ENCODE results near the gene TSPAN6.

TSPAN6 gene

DNA sequence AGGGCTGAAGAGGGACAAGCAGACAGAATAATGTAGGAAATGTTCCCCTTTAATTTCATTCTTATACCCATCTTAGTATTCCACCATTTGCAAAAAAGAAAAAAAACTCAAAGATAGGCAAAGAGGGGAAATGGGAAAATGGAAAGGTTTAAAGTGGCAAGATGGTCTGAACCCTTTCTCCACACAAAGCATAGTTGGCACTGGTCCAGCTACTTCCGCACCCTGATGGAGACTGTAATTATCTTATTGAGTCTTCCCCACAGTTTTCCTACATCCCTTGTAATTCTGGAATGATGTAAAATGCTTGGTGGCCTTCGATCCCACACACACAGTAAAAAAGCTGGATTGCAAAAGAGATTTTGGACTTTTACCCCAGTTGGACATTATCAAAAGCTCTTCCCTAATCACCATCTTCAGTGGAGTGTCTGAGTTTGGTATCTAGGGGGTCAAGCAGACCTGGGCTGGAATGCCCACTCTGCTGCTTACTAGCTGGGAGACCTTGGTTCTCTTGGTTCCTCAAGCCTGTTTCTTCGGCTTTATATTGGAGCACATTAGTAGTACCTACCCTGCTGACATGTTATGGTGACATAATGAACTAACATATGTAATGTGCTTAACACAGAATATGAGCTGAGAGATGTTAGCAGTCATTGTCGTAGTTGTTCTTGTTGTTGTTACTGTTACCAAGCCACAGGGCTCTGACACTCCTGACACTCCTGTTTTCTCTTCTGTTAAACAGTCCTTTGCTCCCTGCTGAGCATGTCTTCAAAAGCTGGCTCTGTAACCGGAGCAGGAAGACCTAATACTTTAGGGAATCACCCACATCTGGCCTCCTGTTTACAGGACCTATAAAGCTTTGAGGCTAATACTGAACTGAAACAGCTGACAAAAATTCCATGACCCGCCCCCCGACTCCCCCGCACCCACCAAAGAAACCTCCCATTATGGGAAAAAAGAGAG is 12.1 kb upstream of the TSPAN6 start:
- DNase-seq (ENCODE audit: low read depth in 1 of 2, low spot score in 1 of 2): no peak

DNA sequence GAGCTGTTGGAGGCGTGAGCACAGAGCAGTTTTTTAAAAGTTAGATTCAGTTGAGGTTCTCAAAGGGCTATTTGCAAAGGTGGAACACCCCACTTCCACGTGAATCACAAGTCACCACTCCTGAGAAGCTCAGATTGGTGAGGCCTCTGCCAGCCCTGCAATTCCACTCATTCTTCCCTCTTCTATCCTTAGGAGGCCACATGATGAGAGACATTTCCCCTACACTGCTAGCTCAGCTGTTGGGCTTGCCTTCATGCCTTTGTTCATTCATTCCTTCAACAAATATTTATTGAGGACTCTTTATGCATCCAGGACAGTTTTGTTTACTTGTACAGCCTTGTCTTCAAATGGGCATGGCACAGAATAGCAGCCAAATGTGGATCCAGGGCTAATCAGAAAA is 11.1 kb upstream of the TSPAN6 start:
- DNase-seq (ENCODE audit: low read depth in 1 of 2, low spot score in 1 of 2): no peak

DNA sequence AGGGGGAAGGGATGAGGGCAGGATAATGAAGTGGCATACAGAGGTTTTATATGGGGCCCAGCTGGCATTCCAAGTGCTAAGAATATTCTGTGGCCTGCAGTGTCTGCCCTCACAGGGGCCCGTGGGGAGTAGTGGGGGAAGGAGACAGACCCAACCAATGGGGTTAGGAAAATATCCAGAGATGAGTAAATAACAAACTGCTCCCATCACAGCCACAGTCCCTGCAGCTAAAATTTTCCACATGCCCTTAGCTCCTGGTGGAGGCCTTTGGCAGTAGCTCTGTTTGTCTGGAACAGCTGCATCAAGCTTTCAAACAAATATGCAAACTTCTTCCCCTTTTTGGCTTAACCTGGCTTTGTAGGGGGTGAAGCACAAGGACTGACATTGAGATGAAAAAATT is 10.5 kb upstream of the TSPAN6 start:
- no peak for DNase-seq (ENCODE audit: low read depth in 1 of 2, low spot score in 1 of 2)

DNA sequence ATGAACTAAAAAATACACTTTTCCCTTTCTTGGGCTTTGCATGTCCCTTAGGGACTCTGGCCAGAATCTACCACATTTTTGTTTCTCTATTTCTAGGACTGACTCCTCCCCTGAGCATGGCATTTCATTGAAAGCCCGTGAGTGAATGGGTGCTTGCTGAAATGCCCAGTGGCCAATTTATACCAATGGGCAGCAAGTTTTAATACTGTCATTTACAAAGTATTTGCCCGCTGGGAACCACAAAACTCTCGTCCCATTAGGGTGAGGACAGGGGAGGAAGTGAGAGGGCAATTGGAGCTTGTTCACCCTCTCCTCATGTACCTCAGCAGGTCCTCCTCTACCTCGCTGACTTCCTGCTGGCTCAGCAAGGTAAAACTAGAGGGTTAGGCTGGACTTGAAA is 8.5 kb upstream of the TSPAN6 start:
- DNase-seq (ENCODE audit: low read depth in 1 of 2, low spot score in 1 of 2): no peak

DNA sequence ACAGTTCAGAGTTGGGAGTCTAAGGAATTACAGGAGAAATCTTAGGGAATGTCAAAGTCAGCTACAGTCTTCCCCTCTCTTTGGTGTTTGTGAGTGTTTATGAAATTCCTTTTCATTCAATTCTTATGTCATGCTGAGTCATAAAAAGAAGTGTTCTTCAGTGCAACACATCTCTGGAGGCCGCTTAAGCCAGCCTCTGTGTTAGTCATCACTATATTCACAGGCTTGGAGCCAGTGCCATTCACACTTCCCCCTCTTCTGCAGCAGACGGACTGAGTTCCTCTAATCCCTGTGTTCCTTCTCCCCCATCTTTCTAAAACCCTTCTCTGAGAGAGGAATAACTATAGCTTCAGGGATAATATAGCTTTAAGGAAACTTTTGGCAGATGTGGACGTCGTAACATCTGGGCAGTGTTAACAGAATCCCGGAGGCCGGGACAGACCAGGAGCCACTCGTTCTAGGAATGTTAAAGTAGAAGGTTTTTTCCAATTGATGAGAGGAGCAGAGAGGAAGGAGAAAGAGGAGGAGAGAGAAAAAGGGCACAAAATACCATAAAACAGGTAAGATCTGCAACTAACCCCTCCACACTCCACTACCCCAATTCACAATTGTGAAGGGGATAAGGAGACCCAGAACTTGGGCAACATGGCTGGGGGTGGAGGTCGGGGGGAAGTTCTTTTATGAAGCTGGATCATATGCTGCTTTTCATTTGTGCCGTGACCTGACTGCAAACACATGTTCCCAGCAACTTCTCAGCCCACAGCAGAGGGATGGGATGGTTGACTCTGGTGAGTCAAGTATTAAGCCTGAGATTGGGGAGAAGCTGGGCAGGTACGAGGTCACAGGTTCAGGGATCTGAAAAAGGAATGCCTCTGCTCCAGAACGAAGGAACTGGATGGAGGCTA is 7.6 kb upstream of the TSPAN6 start, which contains the start of gene SRPX2:
Gene SRPX2 (plus strand): TSS at position 244 of the 905 bp plus-strand sequence. CDS start 2,124 bp downstream, outside the sequence.
- no peak for DNase-seq (ENCODE audit: low read depth in 1 of 2, low spot score in 1 of 2)

DNA sequence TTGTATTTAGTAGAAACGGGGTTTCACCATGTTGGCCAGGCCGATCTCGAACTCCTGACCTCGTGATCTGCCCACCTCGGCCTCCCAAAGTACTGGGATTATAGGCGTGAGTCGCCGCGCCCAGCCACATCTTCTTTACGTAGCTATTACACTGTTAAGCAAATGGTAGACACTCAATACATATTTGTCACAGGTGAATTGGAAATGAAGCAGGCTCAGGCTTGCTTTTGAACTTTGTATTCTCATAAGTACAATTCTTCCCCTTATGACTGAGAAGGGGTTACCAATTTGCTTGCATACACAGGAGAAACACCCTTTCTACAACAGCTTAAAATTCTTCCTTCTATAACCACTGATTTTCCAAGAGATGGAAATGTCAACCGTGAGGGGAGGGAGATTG is 6.6 kb upstream of the TSPAN6 start:
- DNase-seq (ENCODE audit: low read depth in 1 of 2, low spot score in 1 of 2): no peak

DNA sequence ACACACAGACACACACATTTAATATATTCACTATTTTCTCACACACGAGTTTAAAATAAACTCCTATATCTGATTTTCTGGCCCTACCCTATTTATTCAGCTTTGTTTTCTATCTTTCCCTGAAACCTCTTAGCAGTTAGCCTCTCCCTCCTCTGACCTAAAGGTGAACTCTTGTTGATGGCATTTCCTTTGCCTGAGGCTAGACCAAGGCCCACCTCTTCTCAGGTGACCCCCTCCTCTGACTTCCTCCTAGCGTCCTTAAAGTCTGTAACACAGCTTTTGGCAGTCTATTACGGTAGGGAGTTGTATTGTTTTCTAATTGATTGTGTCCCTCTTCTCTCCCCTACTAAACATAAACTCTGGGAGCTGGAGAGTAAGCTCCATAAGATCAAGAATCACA is 5.7 kb upstream of the TSPAN6 start:
- no peak for DNase-seq (ENCODE audit: low read depth in 1 of 2, low spot score in 1 of 2)

DNA sequence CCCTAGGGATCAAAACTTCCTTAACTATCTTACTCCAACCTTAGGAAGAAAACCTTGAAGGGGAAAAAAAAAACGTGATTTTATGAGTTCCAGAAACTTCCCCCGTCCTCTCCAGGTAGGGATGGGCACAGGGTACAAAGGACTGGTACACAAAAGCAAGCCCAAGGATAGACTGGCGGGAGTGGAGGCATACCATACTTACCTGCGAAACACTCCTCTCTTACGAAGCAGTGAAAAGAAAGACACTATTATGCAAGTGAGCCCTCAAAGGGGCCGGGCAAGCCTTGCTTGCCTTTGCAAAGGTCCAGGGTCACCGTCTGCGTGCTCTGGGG is 651 bp downstream of the TSPAN6 start:
- DNase-seq (ENCODE audit: low read depth in 1 of 2, low spot score in 1 of 2): no peak

DNA sequence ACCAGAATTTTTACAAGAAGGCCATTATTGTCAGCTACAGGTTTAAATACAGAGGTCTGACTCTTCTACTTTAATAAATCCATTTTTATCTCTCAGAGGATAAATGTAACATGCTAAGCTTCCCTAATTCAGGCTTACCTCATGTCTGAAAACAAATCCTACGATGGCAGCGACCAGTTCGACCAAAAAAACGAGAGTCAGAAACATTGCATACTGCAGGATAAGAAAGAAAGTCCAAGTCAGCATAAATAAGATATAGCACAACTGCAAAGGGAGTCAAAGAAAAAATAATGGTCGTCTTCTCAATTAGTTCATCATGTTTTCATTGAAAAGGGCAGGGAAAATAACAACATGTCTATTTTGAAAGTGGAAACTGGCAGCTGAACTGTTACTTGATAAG is 1.6 kb downstream of the TSPAN6 start:
- DNase-seq (ENCODE audit: low read depth in 1 of 2, low spot score in 1 of 2): no peak

DNA sequence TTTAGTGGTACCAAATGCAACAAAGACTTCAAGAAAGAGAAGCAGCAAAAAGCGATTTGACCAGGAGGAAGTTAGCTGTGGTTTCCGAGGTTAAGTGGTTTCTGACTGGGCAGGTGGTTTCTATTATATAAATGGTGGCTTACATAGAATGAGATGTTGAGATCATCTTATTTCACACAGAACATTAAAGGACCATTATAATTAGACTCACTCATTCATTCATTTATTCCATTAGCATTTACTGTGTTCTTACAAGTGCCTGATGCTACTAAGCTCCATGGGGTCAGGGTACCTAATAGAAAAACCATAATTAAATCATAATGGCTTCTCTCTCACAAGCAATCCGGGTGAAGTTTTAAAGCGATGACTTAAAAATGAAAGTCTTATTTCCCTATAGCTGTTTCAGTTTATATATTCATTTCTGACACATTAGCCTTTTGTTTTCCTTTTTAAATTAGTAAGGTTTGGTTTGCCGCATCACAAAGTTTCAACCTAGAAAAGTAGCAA is 10.6 kb downstream of the TSPAN6 start:
- no peak for DNase-seq (ENCODE audit: low read depth in 1 of 2, low spot score in 1 of 2)

DNA sequence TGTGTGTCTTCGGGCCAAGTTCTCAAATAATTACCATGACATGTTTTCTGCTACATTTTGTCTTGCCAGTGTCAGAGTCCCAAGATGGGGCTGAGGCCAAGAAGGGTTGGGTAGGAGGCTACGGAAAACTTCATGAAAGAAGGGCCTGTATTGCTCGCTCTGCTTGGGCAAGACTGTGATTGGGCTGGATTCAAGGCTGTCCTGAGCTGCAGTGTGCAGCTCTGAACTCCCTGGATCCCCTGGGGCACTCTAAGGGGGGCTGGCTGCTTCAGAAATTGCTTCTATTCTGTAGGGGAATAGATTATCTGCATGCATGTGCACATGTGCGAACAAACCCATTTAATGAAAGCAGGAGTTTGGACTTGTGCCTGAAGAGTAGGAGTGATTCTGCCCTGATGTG is 13.6 kb downstream of the TSPAN6 start:
- DNase-seq (ENCODE audit: low read depth in 1 of 2, low spot score in 1 of 2): no peak

DNA sequence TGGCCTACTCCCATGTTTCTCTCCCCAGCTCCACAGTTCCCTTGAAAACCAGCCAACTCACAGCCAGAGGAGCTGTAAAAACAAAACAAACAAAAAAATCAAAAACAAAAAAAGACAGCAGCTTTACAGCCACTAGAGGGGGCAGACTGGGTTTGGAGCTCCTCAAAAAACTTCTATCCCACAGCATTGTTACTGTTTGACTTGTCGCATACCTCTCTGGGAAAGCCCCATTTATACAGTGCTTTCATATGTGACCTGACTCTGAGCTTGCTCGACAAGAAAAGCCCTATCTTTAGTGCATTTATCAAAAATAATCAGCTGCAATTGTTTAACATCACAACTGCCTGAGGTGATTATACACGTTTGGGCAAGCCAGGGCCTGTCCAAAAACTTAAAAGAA is 21.6 kb downstream of the TSPAN6 start:
- no peak for DNase-seq (ENCODE audit: low read depth in 1 of 2, low spot score in 1 of 2)

DNA sequence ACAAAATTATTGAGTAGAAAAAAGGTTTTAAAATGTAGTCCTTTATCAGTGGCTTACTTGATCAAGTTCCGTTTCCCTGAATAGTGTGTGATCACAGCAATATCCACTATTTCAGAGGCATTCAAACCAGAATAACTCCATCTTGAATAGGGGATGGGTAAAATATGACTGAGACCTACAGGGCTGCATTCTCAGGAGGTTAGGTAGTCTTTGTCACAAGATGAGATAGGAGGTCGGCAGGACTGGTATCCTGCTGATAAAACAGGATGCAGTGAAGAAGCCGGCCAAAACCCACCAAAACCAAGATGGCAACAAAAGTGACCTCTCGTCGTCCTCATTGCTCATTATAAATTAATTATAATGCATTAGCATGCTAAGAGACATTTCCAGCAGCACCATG is 24.7 kb downstream of the TSPAN6 start:
- DNase-seq (ENCODE audit: low read depth in 1 of 2, low spot score in 1 of 2): no peak

DNA sequence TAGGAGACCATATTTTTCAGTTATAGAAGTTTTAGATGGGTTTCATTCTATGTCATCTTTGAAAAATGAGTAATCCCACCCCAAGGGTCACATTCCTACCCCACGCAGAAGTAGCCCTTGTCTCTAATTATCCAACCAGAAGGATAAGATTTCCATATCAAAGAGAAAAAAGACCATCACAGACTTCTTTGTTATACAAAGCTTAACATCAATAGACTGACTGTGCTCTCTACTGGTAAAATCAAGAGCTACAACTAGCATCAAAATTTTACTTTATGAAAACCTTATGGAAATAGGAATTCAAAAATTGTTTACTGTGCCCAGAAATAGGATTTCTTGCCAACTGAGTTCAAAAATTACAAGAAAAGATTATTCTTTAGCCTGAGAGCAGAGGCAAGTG is 27.0 kb downstream of the TSPAN6 start:
- DNase-seq (ENCODE audit: low read depth in 1 of 2, low spot score in 1 of 2): no peak

DNA sequence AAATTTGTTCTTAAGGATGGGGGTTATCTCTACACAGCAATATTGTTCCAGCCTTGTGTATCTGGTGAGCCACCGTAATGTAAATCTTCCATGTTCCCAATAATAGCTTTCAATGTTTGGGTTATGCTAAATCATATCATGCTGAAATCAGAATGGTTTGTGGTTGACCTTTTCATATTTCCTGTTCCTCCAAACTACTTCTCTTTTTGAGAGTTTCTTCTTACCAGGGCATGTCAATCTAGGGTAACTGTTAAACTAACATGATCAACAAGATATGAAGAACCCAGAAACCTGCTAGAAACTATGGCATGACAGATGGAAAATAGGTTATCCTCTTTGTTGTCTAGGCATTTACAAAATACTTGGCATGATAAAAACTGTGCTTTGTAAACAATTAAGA is 29.9 kb downstream of the TSPAN6 start:
- no peak for DNase-seq (ENCODE audit: low read depth in 1 of 2, low spot score in 1 of 2)

DNA sequence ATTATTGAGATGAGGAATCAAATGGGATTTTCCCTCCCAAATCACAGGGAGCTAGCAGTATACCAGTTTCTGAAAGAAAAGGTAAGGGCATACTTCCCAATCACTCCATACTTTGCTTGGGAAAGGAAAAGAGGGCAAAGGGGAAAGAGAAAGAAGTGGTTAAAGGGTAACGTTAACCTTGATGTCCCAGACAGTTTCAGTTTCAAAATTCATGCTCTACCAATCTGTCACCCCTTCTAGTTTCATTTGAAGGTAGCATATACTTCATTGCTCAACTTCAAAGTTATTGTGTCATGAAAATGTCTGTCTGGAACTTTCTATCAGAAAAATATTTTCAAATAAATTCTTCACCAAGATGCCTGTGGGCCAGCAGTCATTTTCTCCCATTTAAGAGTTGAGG is 35.8 kb downstream of the TSPAN6 start:
- DNase-seq (ENCODE audit: low read depth in 1 of 2, low spot score in 1 of 2): no peak

DNA sequence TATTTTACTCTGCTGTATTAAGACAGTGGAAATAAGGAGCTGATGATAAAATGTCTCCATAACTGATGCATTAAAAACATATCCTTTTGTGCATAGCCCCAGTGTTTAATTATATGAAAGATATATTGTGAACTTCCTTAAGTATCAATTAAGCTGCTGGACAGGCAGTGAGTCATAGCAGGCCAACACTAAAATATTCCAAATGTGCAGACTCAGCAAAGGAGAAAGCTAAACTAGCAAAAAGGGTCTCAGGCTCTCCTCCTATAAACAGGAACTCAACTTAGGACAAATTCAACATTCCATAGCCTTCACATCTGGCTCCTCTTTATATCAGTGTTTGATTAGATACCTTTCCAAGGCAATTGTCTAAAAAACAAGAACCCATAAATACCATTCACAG is 36.3 kb downstream of the TSPAN6 start:
- no peak for DNase-seq (ENCODE audit: low read depth in 1 of 2, low spot score in 1 of 2)

DNA sequence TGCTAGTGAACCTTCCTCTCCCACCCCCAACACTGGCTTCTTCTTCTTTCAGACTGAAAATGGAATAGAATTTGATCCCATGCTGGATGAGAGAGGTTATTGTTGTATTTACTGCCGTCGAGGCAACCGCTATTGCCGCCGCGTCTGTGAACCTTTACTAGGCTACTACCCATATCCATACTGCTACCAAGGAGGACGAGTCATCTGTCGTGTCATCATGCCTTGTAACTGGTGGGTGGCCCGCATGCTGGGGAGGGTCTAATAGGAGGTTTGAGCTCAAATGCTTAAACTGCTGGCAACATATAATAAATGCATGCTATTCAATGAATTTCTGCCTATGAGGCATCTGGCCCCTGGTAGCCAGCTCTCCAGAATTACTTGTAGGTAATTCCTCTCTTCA is 37.1 kb downstream of the TSPAN6 start:
- no peak for DNase-seq (ENCODE audit: low read depth in 1 of 2, low spot score in 1 of 2)

DNA sequence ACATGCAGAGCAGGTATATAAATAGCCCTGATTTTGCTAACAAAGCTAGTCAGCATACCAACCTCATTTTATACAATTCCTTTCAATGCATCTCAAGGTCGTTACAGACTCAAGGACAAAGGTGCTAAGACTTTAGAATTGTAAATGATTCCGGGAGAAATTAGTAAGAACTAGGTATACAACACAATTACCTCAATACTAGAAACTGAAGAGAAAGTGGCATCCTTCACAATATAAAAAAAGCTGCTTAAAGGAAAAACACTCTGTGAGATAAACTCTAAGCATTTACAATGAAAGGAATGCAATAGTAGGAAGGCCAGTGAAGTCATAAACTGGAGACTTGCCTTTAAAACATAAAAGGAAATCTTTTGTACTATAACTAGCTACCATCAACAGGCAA is 40.0 kb downstream of the TSPAN6 start:
- DNase-seq (ENCODE audit: low read depth in 1 of 2, low spot score in 1 of 2): no peak

DNA sequence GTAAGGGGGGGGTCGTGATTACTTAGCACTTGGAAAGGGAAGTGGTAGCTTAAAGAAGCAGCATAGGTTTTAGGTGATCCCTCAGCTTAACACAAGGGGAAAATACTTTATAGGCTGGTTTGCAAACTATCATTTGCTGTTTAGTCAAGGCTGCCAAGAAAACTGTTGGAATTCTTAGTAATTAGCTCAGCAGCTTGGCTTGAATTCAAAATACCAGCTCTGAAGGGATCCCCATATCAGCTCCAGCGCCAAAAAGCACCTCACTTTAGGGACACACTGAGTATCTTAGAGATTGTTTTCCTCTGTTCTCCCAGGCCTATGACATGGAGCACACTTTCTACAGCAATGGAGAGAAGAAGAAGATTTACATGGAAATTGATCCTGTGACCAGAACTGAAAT is 43.0 kb downstream of the TSPAN6 start:
- no peak for DNase-seq (ENCODE audit: low read depth in 1 of 2, low spot score in 1 of 2)

DNA sequence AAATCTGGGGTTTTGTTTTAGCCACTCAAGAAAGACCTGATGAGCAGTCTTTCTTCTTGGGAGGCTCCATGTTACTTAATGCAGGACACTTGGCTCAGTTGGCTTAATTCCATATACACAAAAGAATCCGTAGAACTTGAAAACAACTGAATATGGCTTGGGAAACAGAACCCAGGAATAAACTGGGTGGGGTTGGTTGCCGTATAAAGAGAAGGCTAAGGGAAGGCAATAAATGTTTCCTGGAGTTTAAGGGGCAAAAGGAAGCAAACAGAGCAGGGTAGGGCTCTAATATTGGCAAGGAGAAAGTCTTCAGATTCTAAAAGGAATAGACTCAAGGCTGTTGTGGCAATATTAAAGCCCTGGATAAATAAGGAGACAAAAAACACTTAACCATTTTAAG is 43.5 kb downstream of the TSPAN6 start:
- DNase-seq (ENCODE audit: low read depth in 1 of 2, low spot score in 1 of 2): no peak
